Smooth muscle cell (in vitro differentiated cells): Measurements from ENCODE around the gene AKT1S1. TPM values are rescaled to one million over a fixed set of nuclear protein-coding genes. Genes with fewer than 3 reads are reported as not detected.

Experiments used
- DNase-seq: peaks from one replicate; lab custom pipeline; 2025; ENCODE audit not compliant: unreplicated experiment; lab: John Stamatoyannopoulos, UW
- H2AFZ ChIP-seq: fragments of 200-600 bp; sonication (generic); 2 replicates; pipeline ENCODE4 v1.6.0; 2016; ENCODE audit warnings: antibody characterized with exemption, low read depth, mild to moderate bottlenecking
- H3F3A ChIP-seq: fragments of 200-600 bp; sonication (generic); 2 replicates; pipeline ENCODE4 v1.6.0; 2017; ENCODE audit warnings: antibody characterized with exemption, low read depth
- H3K27ac ChIP-seq: fragments of 200-600 bp; sonication (generic); 2 replicates; pipeline ENCODE4 v1.5.1; 2016; ENCODE audit warnings: low read depth, mild to moderate bottlenecking
- H3K27me3 ChIP-seq: fragments of 200-600 bp; sonication (generic); 2 replicates; pipeline ENCODE4 v1.6.1; 2016; ENCODE audit warnings: low read depth, mild to moderate bottlenecking
- H3K36me3 ChIP-seq: fragments of 200-600 bp; sonication (generic); 2 replicates; pipeline ENCODE4 v1.5.1; 2016; ENCODE audit warnings: low read depth
- H3K4me1 ChIP-seq: fragments of 200-600 bp; sonication (generic); 2 replicates; pipeline ENCODE4 v1.5.1; 2016; ENCODE audit warnings: low read depth
- H3K4me2 ChIP-seq: fragments of 200-600 bp; sonication (generic); 2 replicates; pipeline ENCODE4 v1.6.0; 2016; ENCODE audit warnings: mild to moderate bottlenecking
- H3K4me3 ChIP-seq: fragments of 200-600 bp; sonication (generic); 2 replicates; pipeline ENCODE4 v1.5.1; 2016; ENCODE audit warnings: mild to moderate bottlenecking
- H3K79me2 ChIP-seq: fragments of 200-600 bp; sonication (generic); 2 replicates; pipeline ENCODE4 v1.6.0; 2016; ENCODE audit warnings: low read depth, mild to moderate bottlenecking
- H3K9ac ChIP-seq: fragments of 200-600 bp; sonication (generic); 2 replicates; pipeline ENCODE4 v1.6.0; 2016; ENCODE audit warnings: low read depth
- H3K9me3 ChIP-seq: fragments of 200-600 bp; sonication (generic); replicated peaks from 2 replicates; pipeline ENCODE4 v1.5.1; 2016; ENCODE audit warnings: low read depth
- H4K20me1 ChIP-seq: fragments of 200-600 bp; sonication (generic); 2 replicates; pipeline ENCODE4 v1.6.0; 2016; ENCODE audit warnings: low read depth
- CTCF ChIP-seq: fragments of 200-600 bp; sonication (generic); IDR thresholded peaks from 2 replicates; pipeline ENCODE4 v1.5.1; 2017; ENCODE audit warnings: borderline replicate concordance, mild to moderate bottlenecking, antibody characterized with exemption; ENCODE audit not compliant: insufficient read depth, poor library complexity, severe bottlenecking
- WGBS: methylation state at CpG from one replicate; pipeline ENCODE4 v1.1.7; 2016; ENCODE audit warnings: low lambda C conversion rate; 5-methylcytosine and 5-hydroxymethylcytosine counted together
- polyA plus RNA-seq: library from polyadenylated mRNA; unstranded; fragments of >200 nt; fragmentation: Nextera tagmentation; extraction: Ambion mirVana; gene quantifications from 2 replicates; pipeline ENCODE4 v1.2.1, GENCODE V29; 2016
- total RNA-seq: library from RNA; depleted of rRNA; stranded (reverse); fragments of >200 nt; gene quantifications from 2 replicates; pipeline ENCODE4 v1.2.3, GENCODE V29; 2014

AKT1S1 gene
- total and polyA plus RNA-seq, 2 experiments from 2014 or later, result 15.8 to 72.2 TPM

DNA sequence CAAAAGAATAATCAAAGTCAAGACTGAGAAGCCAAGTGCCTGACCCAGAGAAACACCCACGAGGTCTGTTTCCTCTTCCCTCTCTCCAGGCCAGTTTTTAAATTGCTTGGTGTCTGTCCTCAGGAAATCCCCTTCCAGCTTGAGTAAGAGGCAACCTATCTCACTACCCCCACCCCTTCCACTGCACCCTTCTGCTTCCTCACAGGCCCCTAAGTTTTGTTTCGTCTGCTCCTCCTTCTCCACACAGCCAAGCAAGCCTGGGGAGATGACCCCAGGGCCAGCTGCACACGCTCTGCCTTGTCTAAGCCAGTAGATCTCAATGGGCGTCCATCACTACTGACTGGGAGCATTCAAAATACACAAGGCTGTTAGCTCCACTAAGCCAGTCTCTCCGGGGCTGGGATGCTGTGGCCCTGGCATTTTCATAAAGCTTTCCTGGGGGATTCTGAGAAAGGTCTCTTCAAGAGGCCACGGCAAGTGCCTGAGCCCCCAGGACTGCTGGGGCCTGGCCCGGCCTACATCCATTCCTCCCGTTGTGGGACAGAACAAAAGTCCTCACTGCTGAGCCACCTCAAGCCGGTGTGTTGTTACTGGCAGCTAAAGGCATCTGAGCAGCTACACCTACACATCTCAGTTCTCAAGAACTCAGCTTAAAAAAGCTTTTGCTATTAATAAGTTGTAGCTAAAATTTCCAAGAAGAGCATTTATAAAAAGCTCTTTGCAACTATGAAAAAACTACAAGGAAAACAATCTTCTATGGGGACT is 34.4 kb upstream of the AKT1S1 start:
- H3K4me2 ChIP-seq, result no peak overlapping the region
- peaks cover 41% of the 10 kb centered on the region for H4K20me1 ChIP-seq
- no peaks in the 10 kb centered on the region for H3K9me3 ChIP-seq
- H3K79me2 ChIP-seq, result peaks cover 5% of the 10 kb centered on the region
- no peak overlapping the region for H3K27ac ChIP-seq
- no peaks in the 10 kb centered on the region for H3K27me3 ChIP-seq
- no peaks in the 10 kb centered on the region for H3F3A ChIP-seq
- no peaks in the 10 kb centered on the region for H3K4me1 ChIP-seq
- no peak overlapping the region for H3K9ac ChIP-seq
- H2AFZ ChIP-seq, result no peak overlapping the region
- H3K4me3 ChIP-seq, result no peak overlapping the region
- WGBS, result 92% methylated on average over 9 of the region's 9 CpGs
- H3K36me3 ChIP-seq, result no peaks in the 10 kb centered on the region
- TF ChIP-seq CTCF, result no peak
- no peak for DNase-seq

DNA sequence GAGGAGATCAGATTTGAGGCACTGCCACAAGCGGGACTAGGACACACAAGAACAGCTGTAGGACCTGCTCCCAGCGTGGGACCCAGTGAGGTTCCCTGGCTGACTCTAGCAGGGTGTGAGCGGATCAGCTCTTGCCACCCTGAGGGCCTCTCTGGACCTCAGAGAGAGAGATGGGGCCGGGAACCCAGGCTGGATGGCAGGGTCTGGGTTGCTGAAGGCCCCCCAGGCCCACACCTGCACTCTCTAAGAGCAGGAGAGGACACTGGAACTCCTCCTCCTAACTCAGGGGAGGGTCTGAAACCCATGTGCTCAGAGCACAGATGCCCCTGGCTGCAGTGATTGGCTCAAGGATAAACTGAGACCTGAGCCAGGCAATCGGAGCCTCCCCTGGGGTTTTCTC is 33.0 kb upstream of the AKT1S1 start:
- Histone ChIP-seq H3K79me2 (peaks cover 2% of the 10 kb centered on the region), H3F3A (no peaks in the 10 kb centered on the region), H2AFZ (no peak overlapping the region), H3K4me1 (no peaks in the 10 kb centered on the region), H3K9me3 (no peaks in the 10 kb centered on the region), H3K36me3 (no peaks in the 10 kb centered on the region), H3K4me2 (no peak overlapping the region), H4K20me1 (peaks cover 34% of the 10 kb centered on the region), H3K9ac (no peak overlapping the region), H3K4me3 (no peak overlapping the region), H3K27ac (no peak overlapping the region), H3K27me3 (no peaks in the 10 kb centered on the region)
- no peak for DNase-seq
- no peak for TF ChIP-seq CTCF
- WGBS, result over 99% methylated on average over 5 of the region's 5 CpGs

- 97% methylated on average over 37 of the region's 37 CpGs for WGBS
- no peak overlapping the region for H3K9ac ChIP-seq
- no peak overlapping the region for H3K27ac ChIP-seq
- H3K79me2 ChIP-seq, result no peaks in the 10 kb centered on the region
- H3K4me1 ChIP-seq, result no peaks in the 10 kb centered on the region
- no peak overlapping the region for H3K4me3 ChIP-seq
- no peak for TF ChIP-seq CTCF
- no peak for DNase-seq
- no peaks in the 10 kb centered on the region for H3K36me3 ChIP-seq
- H3K4me2 ChIP-seq, result no peak overlapping the region
- H3K9me3 ChIP-seq, result no peaks in the 10 kb centered on the region
- H2AFZ ChIP-seq, result no peak overlapping the region
- H3F3A ChIP-seq, result no peaks in the 10 kb centered on the region
- H3K27me3 ChIP-seq, result no peaks in the 10 kb centered on the region
- peaks cover 23% of the 10 kb centered on the region for H4K20me1 ChIP-seq
These were observed 31.6 kb upstream of the AKT1S1 start for GRCh38 chr19:49908480-49909420.
